T-helper 2 cell treated with Interferon-gamma antibody and Interleukin-4, amounts not matched to agents 100 ng/mL and 5 ng/mL, for 36 hours (primary cell): ENCODE results near the gene DNAJC5G. TPM values are rescaled to one million over a fixed set of nuclear protein-coding genes. Genes with fewer than 3 reads are reported as not detected.

Experiments used
- total RNA-seq: library from RNA; stranded (reverse); gene quantifications from 2 replicates; pipeline ENCODE4 v1.2.3, GENCODE V29; 2022

DNAJC5G gene
- total RNA-seq, 1 donor from 2014 or later = not detected

Other genes starting within 250 kb of the DNAJC5G start
- 99.4 and 100 TPM in 2 replicates for gene TMEM214, start 242.5 kb upstream of the DNAJC5G start, total RNA-seq
- gene AGBL5, start 223.8 kb upstream of the DNAJC5G start, total RNA-seq = 13.6 and 14.4 TPM in 2 replicates
- 351 and 367 TPM in 2 replicates for gene OST4, start 203.8 kb upstream of the DNAJC5G start, total RNA-seq
- 1.1 and 1.5 TPM in 2 replicates for gene EMILIN1, start 196.8 kb upstream of the DNAJC5G start, total RNA-seq
- 11.5 and 12.2 TPM in 2 replicates for gene KHK, start 188.7 kb upstream of the DNAJC5G start, total RNA-seq
- gene CGREF1, start 156.3 kb upstream of the DNAJC5G start, total RNA-seq = 2.9 and 3.1 TPM in 2 replicates
- gene ABHD1, start 151.6 kb upstream of the DNAJC5G start, total RNA-seq = 0.52 and 0.64 TPM in 2 replicates
- 74.2 and 76.6 TPM in 2 replicates for gene PREB, start 140.8 kb upstream of the DNAJC5G start, total RNA-seq
- not detected in 2 replicates for gene PRR30, start 136.0 kb upstream of the DNAJC5G start, total RNA-seq
- not detected in 2 replicates for gene TCF23, start 126.4 kb upstream of the DNAJC5G start, total RNA-seq
- 78.3 and 82.5 TPM in 2 replicates for gene ATRAID, start 63.4 kb upstream of the DNAJC5G start, total RNA-seq
- gene SLC5A6, start 63.2 kb upstream of the DNAJC5G start, total RNA-seq = 48.5 and 54.4 TPM in 2 replicates
- gene CAD, start 58.1 kb upstream of the DNAJC5G start, total RNA-seq = 86.4 and 87.1 TPM in 2 replicates
- gene SLC30A3, start 12.4 kb upstream of the DNAJC5G start, total RNA-seq = 0.14 and 0.48 TPM in 2 replicates
- gene TRIM54, start 7.0 kb downstream of the DNAJC5G start, total RNA-seq = 0.16 TPM in 1 of 2 replicates, not detected in the other
- 1.5 and 2.0 TPM in 2 replicates for gene UCN, start 33.0 kb downstream of the DNAJC5G start, total RNA-seq
- 75.7 and 80.0 TPM in 2 replicates for gene MPV17, start 47.7 kb downstream of the DNAJC5G start, total RNA-seq
- gene GTF3C2, start 81.3 kb downstream of the DNAJC5G start, total RNA-seq = 72.2 and 75.6 TPM in 2 replicates
- 39.0 and 43.0 TPM in 2 replicates for gene EIF2B4, start 94.9 kb downstream of the DNAJC5G start, total RNA-seq
- 116 and 118 TPM in 2 replicates for gene SNX17, start 95.2 kb downstream of the DNAJC5G start, total RNA-seq
- gene ZNF513, start 105.3 kb downstream of the DNAJC5G start, total RNA-seq = 13.1 and 13.2 TPM in 2 replicates
- 120 TPM in 2 replicates for gene PPM1G, start 134.2 kb downstream of the DNAJC5G start, total RNA-seq
- gene NRBP1, start 153.2 kb downstream of the DNAJC5G start, total RNA-seq = 81.4 and 87.3 TPM in 2 replicates
- gene KRTCAP3, start 166.9 kb downstream of the DNAJC5G start, total RNA-seq = 3.8 and 5.3 TPM in 2 replicates
- 8.7 and 9.4 TPM in 2 replicates for gene IFT172, start 214.3 kb downstream of the DNAJC5G start, total RNA-seq
- gene FNDC4, start 219.8 kb downstream of the DNAJC5G start, total RNA-seq = not detected in 2 replicates
- not detected in 2 replicates for gene GCKR, start 221.4 kb downstream of the DNAJC5G start, total RNA-seq